AG04449 (cell line): ENCODE measurements around the gene NABP2.

ENCODE experiments used
- CTCF ChIA-PET: fragments of 350-600 bp; formaldehyde crosslinking; extraction: SDS; loops from one replicate; lab custom pipeline; 2021; ENCODE audit warnings: antibody characterized with exemption; lab: Yijun Ruan, JAX
- POLR2A ChIA-PET: fragments of 400-600, 350-600 bp; formaldehyde crosslinking; extraction: SDS; loops from one replicate; lab custom pipeline; 2020; ENCODE audit warnings: antibody characterized with exemption, inconsistent platforms; lab: Yijun Ruan, JAX
- DNase-seq: peaks from one replicate; pipeline ENCODE4 v3.0.0-alpha.2; 2010; ENCODE audit warnings: low read depth, low spot score
- H3K4me3 ChIP-seq: 2 replicates; pipeline ENCODE4 v1.5.1; 2011; ENCODE audit warnings: low read depth, mild to moderate bottlenecking, control low read depth, low read length
- CTCF ChIP-seq: IDR thresholded peaks from one replicate; pipeline ENCODE4 v1.5.1; 2011; ENCODE audit warnings: mild to moderate bottlenecking, moderate library complexity, low read length, control low read depth, inconsistent platforms; ENCODE audit not compliant: insufficient read depth; ENCODE audit errors: missing control alignments

NABP2 gene

GRCh38 chr12:56253091-56253490 lies 28.9 kb downstream of the NABP2 start:
- POLR2A ChIA-PET = interaction anchor here (0.7 kb wide), 1 partner anchor 31 kb away, joined by 3 read pairs; the partner anchor contains the start of gene RNF41
- TF ChIP-seq CTCF = no peak

GRCh38 chr12:56255671-56256070 lies 31.5 kb downstream of the NABP2 start:
- ChIA-PET CTCF (interaction anchor here (1.4 to 9.8 kb wide), 12 partner anchors 8 to 105 kb away, joined by 3 to 87 read pairs (median 20); partner anchors contain the start of genes COQ10A, RNF41, SLC39A5 and SMARCC2), POLR2A (interaction anchor here (0.6 to 3.3 kb wide), 4 partner anchors 8 to 209 kb away, joined by 3 to 19 read pairs (median 9); partner anchors contain the start of gene RNF41)
- TF ChIP-seq CTCF = no peak
- H3K4me3 ChIP-seq = no peak overlapping the region; the same call in 1 of the 2 replicates
- no peak for DNase-seq

More at GRCh38 chr12:56253091-56253490, 28.9 kb downstream of the NABP2 start:
- H3K4me3 ChIP-seq = no peak overlapping the region
- no peak for DNase-seq
- CTCF ChIA-PET = interaction anchor here (0.7 to 9.8 kb wide), 4 partner anchors 8 to 62 kb away, joined by 3 to 72 read pairs (median 8); partner anchors contain the start of genes COQ10A and SMARCC2

GRCh38 chr12:56256326-56256960 lies 32.3 kb downstream of the NABP2 start:
- TF ChIP-seq CTCF = peak; percentile 21
- CTCF ChIA-PET = interaction anchor here (0.7 to 9.8 kb wide), 16 partner anchors 9 to 207 kb away, joined by 3 to 87 read pairs (median 16); partner anchors contain the start of genes COQ10A, RNF41, SLC39A5 and SMARCC2
- peak overlapping the region; percentile 80 for H3K4me3 ChIP-seq
- no peak for DNase-seq
- POLR2A ChIA-PET = interaction anchor here (1.0 to 3.3 kb wide), 5 partner anchors 9 to 67 kb away, joined by 3 to 19 read pairs (median 8); partner anchors contain the start of genes RNF41 and SMARCC2

- ChIA-PET CTCF (interaction anchor here (0.7 to 9.8 kb wide), 18 partner anchors 9 to 207 kb away, joined by 3 to 87 read pairs (median 10); partner anchors contain the start of genes COQ10A, RNF41, SLC39A5 and SMARCC2), POLR2A (interaction anchor here (1.0 to 3.3 kb wide), 5 partner anchors 9 to 68 kb away, joined by 3 to 19 read pairs (median 8); partner anchors contain the start of genes RNF41 and SMARCC2)
- H3K4me3 ChIP-seq = peak overlapping the region; percentile 80
- DNase-seq = no peak
- no peak for TF ChIP-seq CTCF
Observed at GRCh38 chr12:56257071-56257470, 32.9 kb downstream of the NABP2 start.

GRCh38 chr12:56257491-56258067 lies 33.4 kb downstream of the NABP2 start:
- no peak for TF ChIP-seq CTCF
- no peak for DNase-seq
- peak overlapping the region; percentile 80 for H3K4me3 ChIP-seq
- CTCF ChIA-PET = interaction anchor here (0.6 to 9.8 kb wide), 41 partner anchors 10 to 211 kb away, joined by 3 to 87 read pairs (median 5); partner anchors contain the start of genes COQ10A, ESYT1, RNF41 and SLC39A5
- POLR2A ChIA-PET = interaction anchor here (0.6 to 3.3 kb wide), 9 partner anchors 10 to 228 kb away, joined by 3 to 19 read pairs (median 5); partner anchors contain the start of genes COQ10A and RNF41
